Lower leg skin (tissue), 3 donors: ENCODE measurements around the gene WDR64.

Experiments
- CTCF ChIP-seq, 3 donors: fragments of 450-650 bp; IDR thresholded peaks; one replicate each; pipeline ENCODE4 v1.5.1; 2016; ENCODE audit warnings: antibody characterized with exemption in 3 of 3, mild to moderate bottlenecking in 3 of 3, moderate library complexity in 2 of 3
- POLR2A ChIP-seq, 2 donors: fragments of 450-650 bp; IDR thresholded peaks; one replicate each; pipeline ENCODE4 v1.6.1; 2016 to 2017; ENCODE audit warnings: antibody characterized with exemption in 2 of 2, mild to moderate bottlenecking in 1 of 2, moderate library complexity in 1 of 2

GRCh38 chr1:241672301-241672700, 20.2 kb downstream of the WDR64 start:
- no peak for TF ChIP-seq CTCF (IDR thresholded peaks at IDR 0.05)
- TF ChIP-seq POLR2A (IDR thresholded peaks at IDR 0.05) = no peak
